Measurements from ENCODE around the gene LPAR5.

The LPAR5 gene

DNA sequence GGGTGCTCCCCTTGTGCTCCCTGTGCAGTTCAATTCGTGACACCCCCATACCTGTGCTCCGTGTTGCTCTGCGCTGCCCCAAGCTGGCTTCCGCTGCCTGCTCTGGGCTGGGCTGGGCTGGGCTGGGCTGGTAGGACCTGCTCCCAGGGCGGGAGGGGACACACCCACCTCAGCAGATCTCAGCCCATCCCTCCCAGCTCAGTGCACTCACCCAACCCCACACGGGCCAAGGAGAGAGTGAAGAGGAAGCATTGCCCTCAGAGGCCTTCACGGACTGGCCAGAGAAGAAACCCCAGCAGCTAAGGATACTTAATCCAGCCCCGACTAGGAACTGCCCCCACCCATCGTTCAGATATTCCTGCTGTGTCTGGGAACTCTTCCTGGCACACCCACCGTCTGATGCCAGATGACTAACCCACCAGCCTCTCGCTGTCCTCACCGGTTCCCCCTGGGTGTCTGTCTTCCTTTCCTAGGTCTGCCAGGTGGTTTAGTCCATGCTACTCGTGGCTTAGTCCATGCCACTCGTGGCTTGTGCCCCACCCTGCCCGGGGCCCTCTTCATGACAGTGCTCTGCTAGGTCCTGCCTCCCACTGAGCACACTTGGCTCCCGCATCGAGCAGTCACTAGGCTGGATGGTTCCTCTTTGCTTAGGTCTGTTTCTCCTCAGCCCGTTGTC is at the start of gene LPAR5:
Gene LPAR5, minus strand, starts transcription at position 104 of the 676 bp plus-strand sequence. CDS start 14,711 bp downstream, outside the sequence.
- DNase-seq (ENCODE audit: low read depth): no peak

DNA sequence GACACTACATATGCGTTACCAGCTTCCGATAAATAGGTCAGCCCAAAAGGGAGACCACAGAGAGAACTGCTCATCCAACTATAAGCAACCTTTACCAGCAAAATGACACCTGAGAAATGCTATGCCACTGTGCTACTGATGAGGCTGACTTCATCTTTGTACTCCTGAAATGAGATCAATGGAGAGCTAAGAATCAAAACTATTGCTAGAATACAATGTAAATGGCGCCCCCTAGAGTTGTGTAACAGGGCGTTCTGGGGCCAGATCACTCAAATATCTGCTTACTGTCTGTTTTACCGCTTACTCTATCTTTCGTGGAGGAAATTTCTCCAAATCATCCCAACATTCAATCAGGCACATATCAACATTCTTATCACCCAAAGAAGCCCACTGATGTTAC is 48.9 kb upstream of the LPAR5 start:
- DNase-seq (ENCODE audit: low read depth): peak; percentile 5

DNA sequence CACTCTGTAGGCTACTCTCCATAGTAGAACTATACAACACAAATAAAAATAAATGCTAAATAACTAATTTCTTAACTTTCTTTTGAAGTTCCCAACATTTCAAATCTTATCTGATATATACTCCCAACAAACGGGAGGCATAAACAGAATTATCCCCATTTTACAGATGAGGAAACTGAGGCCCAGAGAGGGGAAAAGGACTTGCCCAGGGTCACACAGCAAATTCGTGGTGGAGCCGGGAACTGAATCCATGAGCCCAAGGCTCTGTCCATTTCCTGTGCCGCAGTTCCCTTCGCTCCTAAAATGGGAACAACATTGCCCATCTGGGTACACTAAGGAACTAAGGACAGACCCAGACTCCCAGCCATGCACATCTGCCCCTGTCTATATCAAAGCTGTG is 41.2 kb upstream of the LPAR5 start:
- no peak for DNase-seq (ENCODE audit: low read depth)

DNA sequence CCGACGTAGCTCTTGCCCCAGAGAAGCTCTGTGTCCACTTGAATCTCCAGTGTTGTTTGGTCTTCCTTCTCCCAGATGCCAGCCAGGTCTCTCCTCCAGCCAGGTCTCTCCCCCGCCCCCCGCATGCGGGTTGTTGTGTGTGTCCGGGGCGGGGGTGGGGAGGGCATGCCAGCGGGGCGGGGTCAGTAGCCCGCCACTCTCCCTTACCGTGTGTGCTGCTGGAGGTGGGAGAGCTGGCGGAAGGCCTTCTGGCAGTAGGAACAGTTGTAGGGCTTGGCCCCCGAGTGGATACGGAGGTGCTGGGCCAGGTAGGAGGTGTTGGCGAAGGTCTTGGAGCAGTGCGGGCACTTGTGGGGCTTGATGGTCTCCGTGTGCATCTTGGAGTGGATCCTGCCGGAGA is 36.4 kb upstream of the LPAR5 start:
- no peak for DNase-seq (ENCODE audit: low read depth)

DNA sequence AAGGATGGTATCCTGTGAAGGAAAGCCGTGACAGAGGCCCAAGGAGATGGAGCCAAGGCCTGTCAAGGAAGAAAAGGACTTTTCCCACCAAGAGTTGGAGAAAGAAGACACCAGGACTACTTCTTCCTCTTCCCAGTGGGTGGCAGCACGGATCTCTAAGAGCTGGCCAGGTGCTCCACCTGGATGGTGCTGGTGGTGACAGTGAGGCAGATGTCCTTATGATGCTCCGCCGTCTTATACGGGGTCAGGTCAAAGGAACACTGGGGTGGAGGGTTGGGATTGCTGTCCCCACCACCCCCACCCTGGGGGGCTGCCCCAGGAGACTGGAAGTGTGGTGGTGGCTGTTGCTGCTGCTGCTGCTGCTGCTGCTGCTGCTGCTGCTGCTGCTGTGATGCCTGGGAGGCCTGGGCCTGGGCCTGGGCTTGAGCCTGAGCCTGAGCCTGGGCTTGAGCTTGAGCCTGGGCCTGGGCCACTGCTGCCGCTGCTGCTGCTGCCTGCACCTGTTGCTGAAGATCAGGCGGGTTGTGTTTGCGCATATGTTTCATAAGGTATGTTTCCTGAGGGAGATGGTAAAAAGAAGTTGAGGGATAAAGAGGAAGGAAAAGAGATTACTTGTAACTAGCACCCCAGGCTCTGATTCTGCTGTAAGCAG is 31.9 kb upstream of the LPAR5 start:
- no peak for DNase-seq (ENCODE audit: low read depth)

DNA sequence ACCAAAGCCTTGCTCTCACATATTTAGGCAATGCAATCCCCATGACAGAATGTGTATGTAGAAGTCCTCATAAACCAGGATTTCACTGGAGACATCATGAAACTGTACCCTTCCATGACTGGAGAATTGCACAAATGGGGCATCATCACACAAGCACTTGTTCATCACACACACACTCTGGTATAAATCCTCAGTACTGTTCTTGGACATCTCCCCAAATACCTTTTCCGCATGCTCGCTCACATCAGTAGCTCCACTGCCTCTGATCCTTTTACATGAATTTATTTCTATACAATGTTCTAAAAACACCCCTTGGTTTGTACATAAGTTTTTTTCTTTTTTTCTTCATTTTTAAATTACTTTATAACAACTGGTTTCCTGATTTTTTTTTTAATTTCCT is 30.5 kb upstream of the LPAR5 start:
- no peak for DNase-seq (ENCODE audit: low read depth)

DNA sequence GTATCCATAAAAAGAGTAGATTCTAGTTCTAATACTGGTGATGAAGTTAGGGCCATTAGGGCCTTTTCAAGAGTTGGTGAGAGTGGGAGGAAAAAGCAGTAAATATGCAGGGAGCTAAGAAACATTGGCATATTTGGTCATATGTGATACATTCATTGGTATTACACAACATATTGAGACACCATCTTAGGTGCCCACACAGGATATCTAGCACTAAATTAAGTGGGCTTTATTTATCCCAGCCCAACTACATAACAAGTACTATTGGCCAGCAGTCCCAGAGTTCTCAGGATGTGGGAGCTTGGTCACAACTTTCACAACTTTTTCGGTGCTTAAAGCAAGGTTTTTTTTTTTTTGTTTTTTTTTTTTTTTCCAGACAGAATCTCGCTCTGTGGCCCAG is 29.1 kb upstream of the LPAR5 start:
- no peak for DNase-seq (ENCODE audit: low read depth)

DNA sequence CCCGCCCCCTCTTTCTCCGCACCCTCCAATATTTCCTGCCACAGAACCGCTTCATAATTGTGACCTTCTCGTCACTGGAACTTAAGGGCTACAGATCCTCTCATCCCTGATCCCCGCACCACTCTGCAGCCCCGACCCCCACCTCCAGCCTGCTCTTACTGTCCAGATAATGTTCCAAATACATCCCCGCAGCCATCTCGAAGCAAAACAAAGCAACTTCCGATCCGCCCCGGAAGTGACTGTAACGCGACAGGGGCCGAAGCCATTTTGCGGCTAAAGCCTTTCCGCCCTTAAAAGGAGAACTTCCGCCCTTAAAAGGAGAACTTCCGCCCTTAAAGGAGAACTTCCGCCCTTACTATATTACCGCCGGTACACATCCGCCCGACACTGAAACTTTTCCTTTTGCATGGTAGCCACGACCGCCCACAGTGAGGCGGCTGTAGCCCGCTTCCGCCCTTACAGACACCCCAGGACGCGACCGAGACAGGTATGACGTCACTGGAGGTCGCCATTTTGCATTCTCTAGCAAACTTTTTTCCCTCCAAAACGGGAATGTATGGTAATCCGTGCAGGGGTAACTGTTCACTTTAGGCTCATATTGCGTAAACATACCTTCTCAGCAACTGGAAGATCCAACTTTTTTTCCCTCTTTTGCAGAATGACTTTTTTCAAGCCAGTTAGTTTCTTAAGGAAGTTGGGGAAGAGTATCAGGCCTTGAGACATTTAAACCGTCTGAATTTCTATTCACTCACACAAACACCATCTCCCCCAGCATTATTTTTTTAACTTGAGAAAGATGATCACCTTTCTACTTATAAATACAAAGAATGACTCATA is 27.4 kb upstream of the LPAR5 start, which contains the start of gene ING4:
Gene ING4, minus strand, starts transcription at position 214 of the 837 bp plus-strand sequence. Its CDS starts 18 bp downstream, at position 196.
- peak; percentile 99 for DNase-seq (ENCODE audit: low read depth)

DNA sequence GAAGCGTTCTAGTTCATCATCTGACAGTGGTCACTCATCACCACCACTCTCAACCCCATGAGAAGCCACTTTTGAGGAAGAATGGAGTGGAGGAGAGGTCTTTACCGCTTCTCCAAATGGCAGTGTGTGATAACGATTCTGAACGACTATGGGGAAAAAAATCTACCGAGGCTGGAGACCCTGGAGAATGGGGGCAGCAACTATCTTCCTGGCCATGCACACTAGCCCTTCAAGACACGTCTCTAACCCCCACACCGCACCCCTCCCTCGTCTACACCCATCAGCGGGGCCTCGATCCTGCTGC is 26.8 kb upstream of the LPAR5 start:
- no peak for DNase-seq (ENCODE audit: low read depth)

DNA sequence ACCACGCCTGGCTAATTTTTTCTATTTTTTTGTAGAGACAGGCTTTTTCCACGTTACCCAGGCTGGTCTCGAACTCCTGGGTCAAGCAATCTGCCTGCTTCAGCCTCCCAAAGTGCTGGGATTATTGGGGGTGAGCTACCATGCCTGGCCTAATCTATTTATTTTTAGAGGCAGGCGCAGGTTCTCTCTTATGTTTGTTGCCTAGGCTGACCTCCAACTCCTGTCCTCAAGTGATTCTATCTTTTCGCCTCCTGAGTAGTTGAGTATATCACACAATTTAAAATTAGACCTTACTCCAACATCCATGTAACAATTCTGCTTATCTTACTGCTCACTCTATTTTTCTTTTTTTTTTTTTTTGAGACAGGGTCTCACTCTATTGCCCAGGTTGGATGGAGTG is 18.2 kb upstream of the LPAR5 start:
- DNase-seq (ENCODE audit: low read depth): no peak

DNA sequence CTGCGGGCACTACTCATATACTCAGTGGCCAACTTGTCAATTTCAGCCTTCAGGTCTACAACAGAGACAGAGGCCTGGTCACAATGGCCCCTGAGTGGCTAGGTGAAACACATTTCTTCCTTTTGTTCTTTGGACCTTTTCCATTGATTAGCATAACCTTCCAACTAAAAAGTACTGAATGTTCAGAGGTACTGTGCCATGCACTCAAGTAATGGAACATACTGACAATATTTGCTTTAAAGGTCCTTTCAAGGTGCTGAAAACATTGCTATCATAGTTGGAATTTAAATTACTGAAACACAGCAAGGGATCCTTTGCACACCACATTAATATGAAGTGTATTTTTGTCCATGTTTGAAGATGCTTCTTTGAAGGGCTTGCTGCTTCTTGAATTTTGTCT is 17.6 kb upstream of the LPAR5 start:
- DNase-seq (ENCODE audit: low read depth): no peak

DNA sequence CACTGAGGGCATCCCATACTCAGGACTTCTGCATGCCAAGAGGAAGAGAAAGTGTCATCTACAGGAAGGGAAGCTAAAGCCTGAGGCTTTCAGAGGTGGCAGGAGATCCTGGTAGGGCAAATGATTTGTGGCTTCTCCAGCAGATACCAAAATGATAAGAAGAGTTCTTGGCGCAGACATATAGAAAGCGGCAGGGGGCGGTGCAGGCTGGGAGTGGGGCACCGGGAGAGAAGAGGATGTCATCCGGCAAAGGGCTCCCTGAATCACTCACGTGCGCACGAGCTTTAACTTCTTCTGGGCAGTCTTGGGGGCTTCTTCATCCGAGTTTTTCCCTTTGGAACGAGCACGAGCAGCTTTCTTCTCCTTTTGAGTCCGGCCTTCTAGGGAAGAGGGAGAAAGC is 16.6 kb upstream of the LPAR5 start:
- DNase-seq (ENCODE audit: low read depth): no peak

DNA sequence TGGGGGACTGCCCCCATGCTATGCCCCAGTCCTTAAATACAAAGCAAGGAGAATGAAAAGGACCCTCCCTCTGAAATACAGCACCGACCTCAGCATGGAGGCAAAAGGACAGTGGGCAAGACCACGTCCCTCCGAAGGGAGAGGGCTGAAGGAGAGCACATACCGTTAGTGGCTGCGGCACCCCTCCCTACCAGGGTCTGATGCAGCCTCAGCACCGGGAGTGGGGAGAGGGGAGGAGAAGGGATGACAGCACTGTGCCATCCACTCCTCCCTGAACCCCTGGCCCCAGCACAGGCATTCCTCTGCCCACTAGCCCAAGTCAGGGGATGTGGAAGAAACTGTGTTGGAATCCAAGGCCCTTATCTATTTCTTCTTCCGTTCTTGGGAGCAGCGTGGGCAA is 15.1 kb upstream of the LPAR5 start:
- no peak for DNase-seq (ENCODE audit: low read depth)

DNA sequence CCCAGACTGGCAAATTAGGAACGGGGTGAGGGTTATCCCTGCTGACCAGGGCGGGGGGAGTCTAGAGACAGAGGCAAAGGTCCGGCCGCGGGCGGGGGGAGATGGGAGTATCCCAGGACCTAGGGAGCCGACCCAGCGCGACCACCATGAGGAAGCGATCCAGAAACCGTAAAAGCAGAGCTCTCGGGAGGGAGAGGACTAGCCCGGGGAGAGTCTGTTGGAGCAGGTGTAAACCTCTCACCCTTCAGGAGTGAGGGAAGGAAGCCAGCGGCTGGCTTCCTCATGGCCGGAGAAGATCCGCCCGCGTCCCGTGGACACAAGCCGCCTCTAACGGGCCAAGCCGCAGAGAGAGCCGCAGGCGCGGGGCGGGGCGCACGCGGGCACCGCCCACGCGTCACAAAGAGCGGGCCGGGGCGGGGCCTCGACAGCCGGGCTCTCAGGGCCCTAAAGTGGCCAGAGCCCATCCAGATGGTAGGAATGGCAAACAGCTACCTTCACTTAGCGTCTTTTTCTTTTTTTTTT is 11.4 kb upstream of the LPAR5 start, which contains the start of gene ACRBP:
Gene ACRBP, minus strand, starts transcription at position 350 of the 522 bp plus-strand sequence. Its CDS starts 66 bp downstream, at position 284.
- DNase-seq (ENCODE audit: low read depth): peak; percentile 31

DNA sequence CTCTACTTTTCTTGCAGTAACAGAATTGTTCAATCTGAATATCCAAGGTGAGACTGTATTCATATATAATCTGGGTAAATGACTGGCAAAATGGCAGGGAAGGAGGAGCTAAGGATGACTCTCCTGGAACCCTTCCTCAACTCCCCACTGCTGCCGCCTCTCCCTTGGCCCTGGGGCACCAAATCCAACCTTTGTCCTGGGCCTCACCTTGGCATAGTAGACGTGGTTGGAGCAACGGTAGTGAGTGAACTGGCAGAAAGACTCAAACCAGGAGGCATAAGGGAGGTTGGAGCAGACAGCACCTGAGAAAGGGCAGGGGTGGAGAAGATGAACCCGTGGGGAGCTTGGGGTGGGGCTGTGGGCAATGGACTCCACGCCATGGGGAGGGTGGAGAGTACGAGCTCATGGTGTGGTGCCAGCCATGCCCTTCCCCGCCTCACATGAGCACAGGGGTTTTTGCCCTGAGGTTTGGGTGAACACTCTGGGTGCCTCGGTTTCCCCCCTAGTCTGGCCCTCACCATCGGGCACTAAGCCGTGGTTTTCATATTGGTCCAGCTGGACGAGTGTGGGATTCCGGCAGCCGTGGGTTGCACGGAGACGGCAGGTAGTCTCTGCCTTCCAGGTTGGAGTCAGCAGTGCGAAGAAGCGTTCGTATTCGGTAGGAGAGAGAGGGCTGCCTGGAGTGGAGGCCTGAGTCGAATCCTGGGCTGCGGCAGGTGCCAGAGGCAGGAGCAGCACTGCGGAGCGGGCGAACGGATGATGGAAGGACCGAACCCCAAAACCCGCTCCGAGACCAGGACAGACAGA is 10.7 kb upstream of the LPAR5 start:
- no peak for DNase-seq (ENCODE audit: low read depth)

DNA sequence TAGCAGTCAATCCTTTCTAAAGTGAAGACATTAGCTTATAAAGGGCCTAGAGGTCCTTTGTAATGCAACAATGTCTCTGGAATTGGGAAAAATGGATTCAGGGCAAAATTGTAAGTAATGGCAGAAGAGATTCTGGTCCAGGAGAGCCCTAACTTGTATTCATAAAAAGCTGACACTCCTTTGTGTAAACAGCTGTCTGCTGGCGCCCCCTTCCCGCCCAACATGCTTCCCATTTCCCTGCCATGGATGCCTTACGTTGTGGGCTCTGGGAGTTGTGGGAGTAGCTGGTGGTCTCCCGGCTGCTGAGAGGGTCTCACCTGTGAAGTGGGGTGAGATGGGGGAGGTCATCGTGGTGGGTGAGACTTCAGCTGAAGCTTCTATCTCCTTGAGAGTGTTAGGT is 9.1 kb upstream of the LPAR5 start:
- DNase-seq (ENCODE audit: low read depth): no peak

DNA sequence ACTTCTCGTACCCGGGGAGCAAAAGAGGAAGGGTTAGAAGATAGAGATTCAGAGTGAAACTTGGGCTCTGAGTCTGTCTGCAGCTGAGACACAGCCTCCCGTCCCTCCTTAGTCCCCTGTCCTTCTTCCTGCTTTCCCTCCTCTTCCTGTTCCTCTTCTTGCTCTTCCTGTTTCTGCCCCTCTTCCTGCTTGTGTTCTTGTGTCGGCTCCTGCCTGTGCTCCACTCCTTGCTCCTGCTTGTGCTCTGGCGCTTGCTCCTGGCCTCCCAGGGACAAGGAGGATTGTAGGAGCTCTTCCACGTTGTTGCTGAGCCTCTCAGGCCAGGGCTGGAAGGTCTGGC is 8.5 kb upstream of the LPAR5 start:
- DNase-seq (ENCODE audit: low read depth): no peak

DNA sequence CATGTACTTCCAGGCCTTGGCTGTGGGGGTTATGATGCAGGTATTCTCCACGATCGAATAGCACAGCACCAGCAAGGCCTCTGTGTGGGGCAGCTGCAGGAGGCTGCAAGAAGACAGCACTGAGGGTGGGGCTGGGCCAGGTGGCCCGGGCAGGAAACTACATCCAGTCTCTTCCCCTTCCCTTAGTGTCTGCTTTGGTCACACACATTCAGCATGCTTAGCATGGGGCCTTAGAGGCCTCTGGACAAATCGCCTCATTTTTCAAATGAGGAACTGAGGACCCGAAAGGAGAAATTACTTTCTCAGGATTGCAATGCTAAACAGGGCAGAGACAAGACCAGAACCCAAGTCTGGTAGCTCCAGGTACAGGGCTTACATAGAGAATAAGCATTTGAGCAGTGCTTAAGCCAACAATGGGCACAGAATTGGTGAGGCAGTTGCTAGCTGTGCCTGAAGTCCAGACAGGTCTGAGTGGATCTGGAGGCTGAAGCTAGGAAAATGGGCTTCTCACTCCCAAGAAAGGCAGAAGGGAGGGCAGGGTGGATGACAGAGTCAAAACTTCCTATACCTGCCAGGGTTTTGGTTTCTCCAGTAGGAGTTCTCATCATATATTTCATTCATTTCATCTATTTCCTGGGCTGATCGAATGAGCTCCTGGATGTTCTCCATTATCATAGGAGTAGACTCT is 8.0 kb upstream of the LPAR5 start:
- DNase-seq (ENCODE audit: low read depth): no peak

DNA sequence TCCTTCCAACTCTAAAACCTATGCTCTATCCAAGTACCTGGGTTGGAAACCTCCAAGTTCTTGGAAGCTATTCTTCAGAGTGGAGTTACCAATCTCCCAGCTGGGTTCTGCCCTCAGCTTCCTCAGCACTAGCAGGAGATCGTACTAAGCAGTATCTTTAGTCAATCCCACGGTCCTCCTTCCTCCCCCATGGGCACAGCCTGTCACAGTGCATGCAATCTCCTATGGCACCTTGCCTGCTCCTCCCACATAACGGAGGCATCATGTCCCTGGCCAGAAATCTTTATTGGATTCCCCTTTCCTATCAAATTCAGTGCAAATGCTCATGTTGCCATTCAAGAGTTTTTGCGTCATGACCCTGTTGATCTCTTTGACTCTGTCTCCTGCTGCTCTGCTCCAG is 5.4 kb upstream of the LPAR5 start:
- DNase-seq (ENCODE audit: low read depth): no peak

DNA sequence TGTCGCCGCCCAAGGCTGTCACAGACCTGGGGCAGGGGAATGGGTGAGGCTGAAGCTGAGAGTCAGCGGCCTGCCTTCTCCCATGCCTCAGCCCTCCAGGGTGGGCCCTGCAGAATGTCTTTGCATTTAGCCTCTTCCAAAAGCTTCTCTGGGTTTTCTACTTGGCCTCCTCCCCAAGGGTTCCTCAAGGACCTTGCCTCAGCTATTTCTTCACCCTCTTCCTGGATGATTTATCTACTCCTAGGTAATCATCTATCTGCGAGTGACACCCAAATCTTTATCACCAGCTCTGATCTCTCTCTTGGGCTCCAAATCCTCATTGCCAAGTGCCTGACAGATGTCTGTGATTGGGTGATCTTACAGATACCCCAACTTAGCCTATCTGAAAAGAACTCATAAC is 4.7 kb upstream of the LPAR5 start:
- no peak for DNase-seq (ENCODE audit: low read depth)

DNA sequence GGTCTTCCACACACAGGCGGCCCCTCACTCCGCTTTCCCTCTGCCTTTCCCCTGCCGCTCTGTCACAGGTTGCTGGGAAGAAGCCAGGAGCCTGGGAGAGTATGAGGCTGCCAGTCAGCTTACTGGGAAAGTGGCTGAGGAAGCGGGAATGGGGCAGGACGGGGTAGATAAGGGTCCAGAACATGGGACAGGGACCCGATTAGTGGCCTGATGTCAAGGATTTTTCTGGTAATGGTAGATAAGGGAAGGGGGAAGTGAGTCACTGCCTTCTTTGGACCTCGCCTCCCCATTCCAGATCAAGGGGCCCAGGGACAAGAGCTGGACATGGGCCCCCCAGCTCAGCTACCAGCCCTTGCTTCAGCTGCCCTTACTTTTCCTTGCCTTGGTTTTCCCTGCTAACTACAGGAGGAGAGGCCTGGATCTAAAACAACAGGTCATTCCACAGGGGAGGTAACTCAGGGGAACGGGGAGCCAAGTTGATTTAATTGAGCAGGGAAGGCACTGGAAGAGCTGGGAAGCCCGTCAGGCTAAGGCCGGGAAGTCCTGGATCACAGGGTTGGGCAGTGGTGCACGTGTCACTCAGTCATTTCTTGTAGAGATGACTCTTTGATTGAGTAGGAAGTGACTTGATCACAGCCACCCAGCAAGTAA is 3.5 kb upstream of the LPAR5 start:
- DNase-seq (ENCODE audit: low read depth): no peak
